GM19468 (cell line): ENCODE data around the gene KCNK3.
"Not testable (repeated sequence)": the region's sequence is repeated elsewhere in the genome, so short reads cannot be mapped to it uniquely, and the experiment has no call there.

ENCODE experiments used
- ATAC-seq: cut with Tn5 transposase; IDR thresholded peaks from one replicate; pipeline ENCODE4 v1.9.1; 2021; ENCODE audit warnings: mild to moderate bottlenecking, moderate library complexity, moderate number of reproducible peaks; ENCODE audit not compliant: unreplicated experiment; ENCODE audit errors: extremely low read depth

Gene KCNK3

GRCh38 chr2:26745609-26746327 lies 53.2 kb downstream of the KCNK3 start:
- no peak for ATAC-seq

DNA sequence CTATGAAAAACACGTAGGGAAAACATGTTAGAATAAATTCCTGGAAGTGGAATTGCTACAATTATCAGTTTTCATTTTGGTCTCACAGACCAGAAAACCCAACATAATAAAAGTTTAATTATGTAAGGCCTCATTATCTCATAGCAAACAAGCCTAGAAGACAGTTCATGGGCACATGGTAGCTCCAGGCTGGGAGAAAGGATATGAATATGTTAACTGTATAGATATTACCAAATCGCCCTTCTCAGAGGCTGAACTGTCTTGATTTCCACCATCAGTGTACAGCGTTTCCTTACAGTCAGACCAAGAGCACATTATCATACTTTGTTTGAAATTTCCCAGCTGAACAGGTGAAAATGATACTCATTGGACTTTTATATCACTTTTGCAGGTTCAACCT lies 54.4 kb downstream of the KCNK3 start:
- ATAC-seq = no peak

GRCh38 chr2:26749787-26750420 lies 57.4 kb downstream of the KCNK3 start:
- ATAC-seq = not testable (repeated sequence)

- ATAC-seq = not testable (repeated sequence)
These were observed 57.9 kb downstream of the KCNK3 start for GRCh38 chr2:26750467-26750866.

- no peak for ATAC-seq
These were observed 60.1 kb downstream of the KCNK3 start for GRCh38 chr2:26752656-26753055.

DNA sequence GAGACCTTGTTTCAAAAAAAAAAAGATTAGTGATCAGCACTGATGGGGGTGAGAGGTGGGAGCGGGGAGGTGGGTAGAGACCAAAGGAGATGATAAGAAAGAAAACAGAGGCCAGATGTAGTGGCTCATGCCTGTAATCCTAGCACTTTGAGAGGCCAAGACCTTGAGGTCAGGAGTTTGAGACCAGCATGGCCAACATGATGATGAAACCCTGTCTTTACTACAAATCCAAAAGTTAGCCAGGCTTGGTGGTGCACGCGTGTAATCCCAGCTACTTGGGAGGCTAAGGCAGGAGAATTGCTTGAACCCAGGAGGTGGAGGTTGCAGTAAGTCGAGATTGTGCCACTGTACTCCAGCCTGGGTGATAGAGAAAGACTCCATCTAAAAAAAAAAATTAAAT lies 62.0 kb downstream of the KCNK3 start:
- ATAC-seq = no peak

DNA sequence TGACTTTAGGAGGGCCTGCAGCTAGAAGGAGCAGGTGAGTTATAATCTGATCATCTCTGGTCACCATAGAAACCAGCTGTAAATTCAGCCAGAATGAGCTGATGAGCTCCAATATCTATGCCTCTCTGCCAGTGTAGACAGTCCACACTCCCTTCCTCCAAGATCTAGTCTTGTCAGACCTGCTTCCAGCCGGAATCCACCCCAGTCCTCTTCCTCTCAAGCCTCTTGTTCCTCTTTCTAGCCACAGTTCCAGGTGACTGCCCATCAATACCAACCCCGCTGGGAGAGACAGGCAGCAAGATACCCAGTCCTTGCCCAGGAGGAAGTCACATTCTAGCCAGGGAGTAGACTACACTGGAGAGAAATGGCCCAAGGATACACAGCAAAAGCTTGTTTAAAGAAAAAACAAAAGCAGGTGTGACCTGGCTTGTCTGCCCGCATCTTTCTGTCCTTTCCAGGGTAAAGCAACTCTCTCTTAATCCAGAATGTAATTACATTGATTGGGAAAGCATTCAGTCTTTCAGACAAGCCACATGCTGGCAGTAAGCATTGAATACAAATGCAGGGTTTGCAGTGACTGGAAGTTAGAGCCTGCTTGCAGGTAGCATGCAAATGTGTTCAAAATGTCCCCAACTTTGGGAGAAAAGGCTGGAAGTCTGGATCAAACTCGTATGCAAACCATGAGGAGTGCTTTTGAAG lies 62.6 kb downstream of the KCNK3 start:
- ATAC-seq = no peak

- ATAC-seq = no peak
These were observed 63.8 kb downstream of the KCNK3 start for GRCh38 chr2:26756337-26756736.

GRCh38 chr2:26757873-26758789 lies 65.6 kb downstream of the KCNK3 start:
- ATAC-seq = no peak

- ATAC-seq = no peak
These were observed 66.3 kb downstream of the KCNK3 start for GRCh38 chr2:26758790-26759321.

DNA sequence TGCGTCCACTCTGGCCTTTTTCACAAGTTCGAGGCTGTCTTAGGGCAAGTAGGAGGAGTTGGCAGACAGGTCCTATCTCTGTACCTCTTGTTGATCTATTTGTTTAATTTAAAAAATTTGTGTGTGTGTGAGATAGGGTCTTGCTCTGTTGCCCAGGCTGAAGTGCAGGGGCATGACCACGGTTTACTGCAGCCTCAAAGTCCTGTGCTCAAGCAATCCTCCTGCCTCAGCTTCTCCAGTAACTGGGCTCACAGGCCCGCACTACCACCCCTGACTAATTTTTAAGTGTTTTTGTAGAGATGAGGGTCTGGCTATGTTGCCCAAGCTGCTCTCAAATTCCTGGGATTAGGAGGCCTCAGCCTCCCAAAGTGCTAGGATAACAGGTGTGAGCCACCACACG lies 67.3 kb downstream of the KCNK3 start:
- ATAC-seq = no peak

DNA sequence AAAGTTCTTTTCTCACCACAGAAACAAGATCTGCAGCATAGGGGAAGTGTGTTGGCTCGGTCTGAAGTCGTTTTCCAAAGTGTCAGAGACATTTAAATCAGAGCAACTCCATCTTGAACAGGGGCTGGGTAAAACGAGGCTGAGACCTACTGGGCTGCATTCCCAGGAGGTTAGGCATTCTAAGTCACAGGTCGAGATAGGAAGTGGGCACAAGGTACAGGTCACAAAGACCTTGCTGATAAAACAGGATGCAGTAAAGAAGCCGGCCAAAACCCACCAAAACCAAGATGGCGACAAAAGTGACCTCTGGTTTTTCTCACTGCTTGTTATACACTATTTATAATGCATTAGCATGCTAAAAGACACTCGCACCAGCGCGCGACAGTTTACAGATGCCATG lies 68.5 kb downstream of the KCNK3 start:
- ATAC-seq = not testable (repeated sequence)

- ATAC-seq = no peak
These were observed 70.5 kb downstream of the KCNK3 start for GRCh38 chr2:26763019-26763418.

GRCh38 chr2:26764078-26764887 lies 71.8 kb downstream of the KCNK3 start, which contains the start of gene SLC35F6:
TSS of gene SLC35F6 (plus strand) at chr2:26764284. CDS start at chr2:26764350, 66 bp downstream.
- peak; percentile 16 for ATAC-seq

DNA sequence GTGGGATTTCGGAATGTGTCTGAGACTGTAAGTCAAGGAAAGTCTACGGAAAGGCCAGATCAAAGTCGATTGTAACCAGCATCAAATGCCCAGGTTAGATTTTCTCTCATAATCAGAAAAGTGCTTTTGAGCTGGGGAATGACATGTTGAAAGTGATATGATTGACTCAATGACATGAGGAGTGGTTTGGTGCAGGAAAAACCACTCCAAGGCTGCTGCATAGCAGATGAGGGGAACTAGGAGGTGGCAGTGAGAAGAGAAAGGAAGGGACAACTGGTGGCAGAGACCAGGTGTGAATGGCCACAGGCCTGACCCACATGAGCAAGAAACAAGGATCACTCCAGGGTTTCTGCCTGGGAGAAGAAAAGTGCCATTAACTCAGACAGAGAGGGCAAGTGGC lies 72.4 kb downstream of the KCNK3 start:
- ATAC-seq = no peak

GRCh38 chr2:26765475-26766200 lies 73.1 kb downstream of the KCNK3 start:
- no peak for ATAC-seq

DNA sequence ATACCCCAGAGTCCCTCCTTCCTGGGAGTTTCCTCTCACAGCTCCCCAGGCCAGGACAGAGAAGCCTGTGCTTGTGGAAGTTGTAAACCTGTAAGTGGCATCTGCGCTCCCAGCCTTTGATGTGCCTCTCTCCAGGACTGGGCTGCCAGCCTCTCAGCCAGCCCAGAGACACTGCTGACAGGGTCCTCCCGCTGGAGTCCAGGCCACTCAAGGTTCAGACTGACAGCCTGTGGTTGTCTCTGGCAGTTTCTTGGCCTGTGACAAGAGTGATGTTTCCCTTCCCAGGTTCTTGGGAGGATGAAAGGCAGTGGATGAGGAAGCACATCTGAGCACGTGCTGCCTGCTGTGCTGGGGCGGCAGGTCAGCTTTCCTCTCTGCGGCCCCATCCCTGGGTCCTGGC lies 74.6 kb downstream of the KCNK3 start:
- ATAC-seq = no peak

GRCh38 chr2:26767894-26768487 lies 75.5 kb downstream of the KCNK3 start:
- no peak for ATAC-seq
